HPDE6-E6E7 (cell line): ENCODE results near the gene ABCA12.

Experiments used
- DNase-seq: peaks from one replicate; pipeline ENCODE4 v3.0.0; 2011; ENCODE audit warnings: missing footprints; ENCODE audit errors: extremely low spot score

The ABCA12 gene

DNA sequence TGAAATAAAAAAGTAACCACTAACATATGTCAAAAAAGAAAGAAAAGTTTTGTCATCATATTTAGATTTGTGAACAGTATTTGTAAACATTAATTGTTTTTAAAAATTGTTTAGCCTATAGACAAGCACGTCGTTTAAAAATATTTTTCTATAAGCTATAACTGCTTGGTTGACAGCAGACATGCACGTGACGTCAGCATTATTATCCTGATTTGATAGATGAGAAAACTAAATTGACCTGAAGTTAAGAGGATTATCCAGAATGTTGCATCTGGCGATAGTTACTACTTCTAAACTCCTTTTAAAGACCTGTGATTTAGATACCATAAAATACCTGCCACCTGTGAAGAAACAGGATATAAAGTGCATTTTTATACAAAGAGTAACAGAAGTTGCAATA lies 172.0 kb downstream of the ABCA12 start:
- no peak for DNase-seq

DNA sequence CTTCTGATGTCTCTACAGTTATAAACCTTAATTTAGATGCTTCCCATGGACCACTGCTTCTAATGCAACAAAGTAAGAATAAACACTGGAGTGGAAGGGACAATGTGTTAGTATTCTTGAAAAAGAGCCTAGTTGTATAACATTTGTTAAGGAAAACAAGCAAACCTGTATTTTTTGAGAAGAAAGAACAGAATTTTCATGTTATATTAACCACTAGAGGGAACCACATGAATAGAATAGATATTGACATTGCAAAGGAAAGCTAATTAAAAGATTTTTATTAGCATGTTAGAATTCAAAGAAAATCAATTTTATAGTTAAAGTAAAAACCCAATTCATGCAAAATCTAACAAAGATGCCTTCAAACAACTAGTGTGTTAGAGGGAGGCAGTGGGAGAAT lies 177.7 kb downstream of the ABCA12 start:
- no peak for DNase-seq

DNA sequence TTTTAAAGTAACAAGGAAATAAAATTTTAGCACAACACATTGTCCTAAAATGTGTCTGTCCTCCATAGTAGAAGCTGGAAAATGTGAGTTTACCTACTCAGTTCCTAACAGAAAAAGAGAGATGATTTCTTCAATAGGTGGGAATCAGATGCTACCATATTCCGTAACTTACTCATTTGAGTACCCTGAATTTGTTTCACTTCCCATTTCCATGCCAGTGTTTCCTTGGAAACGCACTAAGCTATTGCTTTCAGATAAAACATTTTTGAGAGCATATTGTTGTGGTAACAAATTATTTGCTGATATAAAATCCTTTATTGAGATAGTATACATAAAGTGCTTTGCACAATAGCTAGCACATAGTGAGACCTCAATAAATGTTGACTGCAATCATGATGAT lies 191.5 kb downstream of the ABCA12 start:
- no peak for DNase-seq

DNA sequence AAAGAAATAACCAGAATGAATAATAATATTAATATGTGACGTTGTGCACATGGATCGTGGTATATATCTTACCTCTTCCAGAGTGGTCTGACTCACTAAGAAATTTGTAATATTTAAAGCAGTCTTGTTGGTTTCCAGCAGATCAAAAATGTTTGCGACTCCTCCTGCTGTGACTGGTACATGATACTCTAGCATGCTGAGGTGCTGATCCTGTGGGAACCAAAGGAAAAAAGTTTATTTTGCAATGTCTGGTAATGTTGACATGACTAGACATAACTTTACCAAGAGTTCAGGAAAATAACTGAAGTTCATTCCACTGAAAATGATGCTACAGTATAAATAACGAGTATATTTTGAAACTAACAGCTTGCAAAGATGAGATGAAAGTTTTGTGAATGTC lies 204.4 kb downstream of the ABCA12 start:
- no peak for DNase-seq

GRCh38 chr2:214904634-214905033 lies 233.8 kb downstream of the ABCA12 start:
- DNase-seq = no peak

- DNase-seq = no peak
Measured at GRCh38 chr2:214904176-214904575, 234.2 kb downstream of the ABCA12 start.

GRCh38 chr2:214902286-214902685 lies 236.1 kb downstream of the ABCA12 start:
- DNase-seq = no peak

- no peak for DNase-seq
Measured at GRCh38 chr2:214899751-214900150, 238.7 kb downstream of the ABCA12 start.

DNA sequence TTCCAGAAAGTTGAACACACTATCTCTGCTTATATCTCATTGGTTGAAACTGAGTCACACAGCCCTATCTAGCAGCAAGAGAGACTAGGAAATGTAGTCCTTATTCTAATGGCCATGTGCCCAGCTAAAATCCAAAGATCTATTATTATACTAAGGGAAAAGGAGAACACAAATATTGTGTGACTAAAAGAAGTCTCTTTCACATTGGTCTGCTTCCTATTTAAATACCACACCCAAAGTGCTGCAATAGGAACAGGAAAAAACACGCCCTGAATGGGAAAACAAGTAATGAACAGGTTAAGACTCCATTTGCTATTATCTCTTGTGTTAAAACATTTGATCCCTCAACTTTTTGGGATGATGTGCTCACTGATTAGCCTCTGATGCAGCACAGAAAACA lies 242.2 kb downstream of the ABCA12 start:
- DNase-seq = no peak

DNA sequence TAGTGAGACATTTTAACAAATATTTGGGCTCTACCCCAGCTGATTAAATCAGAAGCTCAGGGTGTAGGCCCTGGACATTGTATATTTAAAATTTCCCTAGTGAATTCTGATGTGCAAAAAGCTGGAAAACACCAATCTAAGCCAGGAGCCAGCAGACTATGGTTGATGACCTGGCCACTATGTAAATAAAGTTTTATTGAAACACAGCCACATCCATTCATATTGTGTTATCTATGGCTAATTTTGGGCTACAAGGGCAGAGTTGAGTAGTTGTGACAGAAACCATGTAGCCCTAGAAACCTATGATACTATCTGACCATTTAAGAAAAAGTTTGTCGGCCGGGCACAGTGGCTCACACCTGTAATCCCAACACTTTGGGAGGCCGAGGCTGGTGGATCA lies 243.0 kb downstream of the ABCA12 start:
- no peak for DNase-seq

DNA sequence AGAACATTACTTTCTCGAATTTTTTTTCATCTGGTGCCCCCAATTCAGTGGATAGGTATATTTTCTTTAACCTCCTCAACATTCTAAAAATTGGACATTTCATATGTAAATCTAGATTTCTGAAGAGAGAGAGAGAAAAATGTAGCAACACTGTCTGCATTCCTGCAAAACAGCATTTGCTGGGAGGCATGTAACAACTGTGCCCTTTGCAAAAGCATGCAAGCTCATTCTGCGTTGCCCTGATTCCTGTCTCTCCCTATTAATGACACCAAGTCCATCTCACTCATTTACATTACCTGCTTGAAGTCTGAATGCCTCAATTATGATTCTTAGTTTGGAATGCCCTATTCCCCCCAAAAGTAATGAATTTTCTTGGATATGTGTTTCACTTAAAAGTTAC lies 249.1 kb downstream of the ABCA12 start:
- DNase-seq = no peak

GRCh38 chr2:214881647-214882202 lies 256.7 kb downstream of the ABCA12 start:
- no peak for DNase-seq
